ENCODE results near the gene ADARB1. TPM values are rescaled to one million over a fixed set of nuclear protein-coding genes. Genes with fewer than 3 reads are reported as not detected.

The ADARB1 gene
- total RNA-seq, 1 experiment from 2014 or later, result 2.9 TPM

GRCh38 chr21:45078371-45078770, 4.0 kb downstream of the ADARB1 start:
- Histone ChIP-seq H3K9me3 (no peaks in the 10 kb centered on the region), H3K4me3 (no peak overlapping the region), H3K36me3 (no peaks in the 10 kb centered on the region), H3K27me3 (peaks cover 13% of the 10 kb centered on the region)
- no peak for DNase-seq

- Histone ChIP-seq H3K4me3 (no peak overlapping the region), H3K27me3 (peaks cover 13% of the 10 kb centered on the region), H3K36me3 (no peaks in the 10 kb centered on the region), H3K9me3 (no peaks in the 10 kb centered on the region)
- DNase-seq, result no peak
These were observed 4.5 kb downstream of the ADARB1 start for GRCh38 chr21:45078877-45079281.

GRCh38 chr21:45079351-45079750, 5.0 kb downstream of the ADARB1 start:
- H3K36me3 ChIP-seq, result no peaks in the 10 kb centered on the region
- peaks cover 13% of the 10 kb centered on the region for H3K27me3 ChIP-seq
- no peak overlapping the region for H3K4me3 ChIP-seq
- H3K9me3 ChIP-seq, result no peaks in the 10 kb centered on the region
- DNase-seq, result no peak

- DNase-seq, result no peak
- Histone ChIP-seq H3K4me3 (no peak overlapping the region), H3K9me3 (no peaks in the 10 kb centered on the region), H3K36me3 (no peaks in the 10 kb centered on the region), H3K27me3 (peaks cover 11% of the 10 kb centered on the region)
These were observed 5.9 kb downstream of the ADARB1 start for GRCh38 chr21:45080232-45080631.

GRCh38 chr21:45080639-45081414, 6.4 kb downstream of the ADARB1 start:
- Histone ChIP-seq H3K9me3 (no peaks in the 10 kb centered on the region), H3K4me3 (no peak overlapping the region), H3K36me3 (no peaks in the 10 kb centered on the region), H3K27me3 (peaks cover 5% of the 10 kb centered on the region)
- DNase-seq, result no peak

GRCh38 chr21:45081636-45082035, 7.3 kb downstream of the ADARB1 start:
- Histone ChIP-seq H3K4me3 (no peak overlapping the region), H3K9me3 (no peaks in the 10 kb centered on the region), H3K36me3 (no peaks in the 10 kb centered on the region), H3K27me3 (no peaks in the 10 kb centered on the region)
- DNase-seq, result no peak

GRCh38 chr21:45082736-45083135, 8.4 kb downstream of the ADARB1 start:
- Histone ChIP-seq H3K27me3 (no peaks in the 10 kb centered on the region), H3K4me3 (no peak overlapping the region), H3K9me3 (no peaks in the 10 kb centered on the region), H3K36me3 (no peaks in the 10 kb centered on the region)
- no peak for DNase-seq

GRCh38 chr21:45084121-45084520, 9.7 kb downstream of the ADARB1 start:
- no peaks in the 10 kb centered on the region for H3K27me3 ChIP-seq
- DNase-seq, result no peak
- no peaks in the 10 kb centered on the region for H3K9me3 ChIP-seq
- H3K36me3 ChIP-seq, result no peaks in the 10 kb centered on the region
- no peak overlapping the region for H3K4me3 ChIP-seq

- DNase-seq, result no peak
- no peaks in the 10 kb centered on the region for H3K9me3 ChIP-seq
- no peaks in the 10 kb centered on the region for H3K36me3 ChIP-seq
- no peak overlapping the region for H3K4me3 ChIP-seq
- H3K27me3 ChIP-seq, result no peaks in the 10 kb centered on the region
These were observed 10.6 kb downstream of the ADARB1 start for GRCh38 chr21:45084881-45085536.

GRCh38 chr21:45085700-45086099, 11.3 kb downstream of the ADARB1 start:
- no peak for DNase-seq
- no peak overlapping the region for H3K4me3 ChIP-seq
- no peaks in the 10 kb centered on the region for H3K27me3 ChIP-seq
- H3K9me3 ChIP-seq, result no peaks in the 10 kb centered on the region
- H3K36me3 ChIP-seq, result no peaks in the 10 kb centered on the region

GRCh38 chr21:45086337-45086958, 12.1 kb downstream of the ADARB1 start:
- Histone ChIP-seq H3K36me3 (no peaks in the 10 kb centered on the region), H3K9me3 (no peaks in the 10 kb centered on the region), H3K27me3 (no peaks in the 10 kb centered on the region), H3K4me3 (no peak overlapping the region)
- no peak for DNase-seq

- Histone ChIP-seq H3K9me3 (no peaks in the 10 kb centered on the region), H3K36me3 (no peaks in the 10 kb centered on the region), H3K27me3 (no peaks in the 10 kb centered on the region), H3K4me3 (no peak overlapping the region)
- no peak for DNase-seq
These were observed 12.8 kb downstream of the ADARB1 start for GRCh38 chr21:45087022-45087823.

GRCh38 chr21:45088116-45088515, 13.7 kb downstream of the ADARB1 start:
- Histone ChIP-seq H3K9me3 (no peaks in the 10 kb centered on the region), H3K36me3 (no peaks in the 10 kb centered on the region), H3K4me3 (no peak overlapping the region), H3K27me3 (no peaks in the 10 kb centered on the region)
- no peak for DNase-seq

GRCh38 chr21:45088729-45089128, 14.3 kb downstream of the ADARB1 start:
- peak; percentile 23 for DNase-seq
- Histone ChIP-seq H3K9me3 (no peaks in the 10 kb centered on the region), H3K36me3 (no peaks in the 10 kb centered on the region), H3K4me3 (no peak overlapping the region), H3K27me3 (no peaks in the 10 kb centered on the region)

- H3K9me3 ChIP-seq, result no peaks in the 10 kb centered on the region
- no peak for DNase-seq
- no peaks in the 10 kb centered on the region for H3K27me3 ChIP-seq
- no peaks in the 10 kb centered on the region for H3K36me3 ChIP-seq
- H3K4me3 ChIP-seq, result no peak overlapping the region
These were observed 15.6 kb downstream of the ADARB1 start for GRCh38 chr21:45089964-45090363.

GRCh38 chr21:45090966-45091365, 16.6 kb downstream of the ADARB1 start:
- H3K4me3 ChIP-seq, result no peak overlapping the region
- no peaks in the 10 kb centered on the region for H3K36me3 ChIP-seq
- no peaks in the 10 kb centered on the region for H3K27me3 ChIP-seq
- DNase-seq, result no peak
- no peaks in the 10 kb centered on the region for H3K9me3 ChIP-seq
